ENCODE results near the gene ST7.

ST7 gene

GRCh38 chr7:117259615-117260014 is 306.3 kb downstream of the ST7 start:
- DNase-seq (ENCODE audit: insufficient read length, low spot score) (no peak), FAIRE-seq (no peak)
- TF ChIP-seq POLR2A (IDR thresholded peaks at IDR 0.05; ENCODE audit: low read depth, low read length) = no peak

- FAIRE-seq (no peak), DNase-seq (ENCODE audit: insufficient read length, low spot score) (no peak)
- no peak for TF ChIP-seq POLR2A (IDR thresholded peaks at IDR 0.05; ENCODE audit: low read depth, low read length)
Observed at GRCh38 chr7:117262546-117262945, 309.2 kb downstream of the ST7 start.

GRCh38 chr7:117264716-117265115 is 311.4 kb downstream of the ST7 start:
- FAIRE-seq (no peak), DNase-seq (ENCODE audit: insufficient read length, low spot score) (no peak)
- TF ChIP-seq POLR2A (IDR thresholded peaks at IDR 0.05; ENCODE audit: low read depth, low read length) = no peak

- FAIRE-seq (peak; percentile 95), DNase-seq (ENCODE audit: insufficient read length, low spot score) (peak; percentile 42)
- TF ChIP-seq POLR2A (IDR thresholded peaks at IDR 0.05; ENCODE audit: low read depth, low read length) = no peak
Observed at GRCh38 chr7:117269417-117269816, 316.1 kb downstream of the ST7 start.

- FAIRE-seq = no peak
- TF ChIP-seq POLR2A (IDR thresholded peaks at IDR 0.05; ENCODE audit: low read depth, low read length) = no peak
- no peak for DNase-seq (ENCODE audit: insufficient read length, low spot score)
Observed at GRCh38 chr7:117269886-117270285, 316.6 kb downstream of the ST7 start.

GRCh38 chr7:117270371-117270770 is 317.1 kb downstream of the ST7 start:
- TF ChIP-seq POLR2A (IDR thresholded peaks at IDR 0.05; ENCODE audit: low read depth, low read length) = no peak
- DNase-seq (ENCODE audit: insufficient read length, low spot score) (no peak), FAIRE-seq (no peak)

- DNase-seq (ENCODE audit: insufficient read length, low spot score) (no peak), FAIRE-seq (no peak)
- no peak for TF ChIP-seq POLR2A (IDR thresholded peaks at IDR 0.05; ENCODE audit: low read depth, low read length)
Observed at GRCh38 chr7:117271566-117271965, 318.3 kb downstream of the ST7 start.

- no peak for FAIRE-seq
- TF ChIP-seq POLR2A (IDR thresholded peaks at IDR 0.05; ENCODE audit: low read depth, low read length) = no peak
Observed at GRCh38 chr7:117272017-117272759, 318.9 kb downstream of the ST7 start.

GRCh38 chr7:117273325-117273724 is 320.0 kb downstream of the ST7 start:
- DNase-seq (ENCODE audit: insufficient read length, low spot score) (no peak), FAIRE-seq (no peak)
- TF ChIP-seq POLR2A (IDR thresholded peaks at IDR 0.05; ENCODE audit: low read depth, low read length) = no peak

More at GRCh38 chr7:117272017-117272759, 318.9 kb downstream of the ST7 start:
- no peak for DNase-seq (ENCODE audit: insufficient read length, low spot score)

- DNase-seq (ENCODE audit: insufficient read length, low spot score) (no peak), FAIRE-seq (no peak)
- TF ChIP-seq POLR2A (IDR thresholded peaks at IDR 0.05; ENCODE audit: low read depth, low read length) = no peak
Observed at GRCh38 chr7:117273814-117274225, 320.5 kb downstream of the ST7 start.

- FAIRE-seq (no peak), DNase-seq (ENCODE audit: insufficient read length, low spot score) (no peak)
- TF ChIP-seq POLR2A (IDR thresholded peaks at IDR 0.05; ENCODE audit: low read depth, low read length) = no peak
Observed at GRCh38 chr7:117274951-117275350, 321.6 kb downstream of the ST7 start.

GRCh38 chr7:117277576-117277975 is 324.3 kb downstream of the ST7 start:
- no peak for DNase-seq (ENCODE audit: insufficient read length, low spot score)
- no peak for FAIRE-seq
- no peak for TF ChIP-seq POLR2A (IDR thresholded peaks at IDR 0.05; ENCODE audit: low read depth, low read length)

- DNase-seq (ENCODE audit: insufficient read length, low spot score) (no peak), FAIRE-seq (no peak)
- no peak for TF ChIP-seq POLR2A (IDR thresholded peaks at IDR 0.05; ENCODE audit: low read depth, low read length)
Observed at GRCh38 chr7:117278040-117278439, 324.7 kb downstream of the ST7 start.

- DNase-seq (ENCODE audit: insufficient read length, low spot score) (no peak), FAIRE-seq (no peak)
- TF ChIP-seq POLR2A (IDR thresholded peaks at IDR 0.05; ENCODE audit: low read depth, low read length) = no peak
Observed at GRCh38 chr7:117279203-117279602, 325.9 kb downstream of the ST7 start.
